Esophagus mucosa (tissue), 1 donor: Measurements from ENCODE around the gene ZMIZ1. TPM values are rescaled to one million over a fixed set of nuclear protein-coding genes. Genes with fewer than 3 reads are reported as not detected.
A peak's percentile ranks its signal among the peaks of the same experiment; 100 is the strongest.

ENCODE experiments used
- ATAC-seq: fragments of 200-7000 bp; cut with Tn5 transposase; one replicate; pipeline ENCODE4 v1.9.1; 2020
- total RNA-seq: library from RNA; stranded (reverse); gene quantifications from one replicate; pipeline ENCODE4 v1.2.4, GENCODE V29; 2023
- donor health status: DM: yes; HTN: yes; CAD: no.

Gene ZMIZ1
- total RNA-seq, 1 donor from 2014 or later: 43.8 TPM

DNA sequence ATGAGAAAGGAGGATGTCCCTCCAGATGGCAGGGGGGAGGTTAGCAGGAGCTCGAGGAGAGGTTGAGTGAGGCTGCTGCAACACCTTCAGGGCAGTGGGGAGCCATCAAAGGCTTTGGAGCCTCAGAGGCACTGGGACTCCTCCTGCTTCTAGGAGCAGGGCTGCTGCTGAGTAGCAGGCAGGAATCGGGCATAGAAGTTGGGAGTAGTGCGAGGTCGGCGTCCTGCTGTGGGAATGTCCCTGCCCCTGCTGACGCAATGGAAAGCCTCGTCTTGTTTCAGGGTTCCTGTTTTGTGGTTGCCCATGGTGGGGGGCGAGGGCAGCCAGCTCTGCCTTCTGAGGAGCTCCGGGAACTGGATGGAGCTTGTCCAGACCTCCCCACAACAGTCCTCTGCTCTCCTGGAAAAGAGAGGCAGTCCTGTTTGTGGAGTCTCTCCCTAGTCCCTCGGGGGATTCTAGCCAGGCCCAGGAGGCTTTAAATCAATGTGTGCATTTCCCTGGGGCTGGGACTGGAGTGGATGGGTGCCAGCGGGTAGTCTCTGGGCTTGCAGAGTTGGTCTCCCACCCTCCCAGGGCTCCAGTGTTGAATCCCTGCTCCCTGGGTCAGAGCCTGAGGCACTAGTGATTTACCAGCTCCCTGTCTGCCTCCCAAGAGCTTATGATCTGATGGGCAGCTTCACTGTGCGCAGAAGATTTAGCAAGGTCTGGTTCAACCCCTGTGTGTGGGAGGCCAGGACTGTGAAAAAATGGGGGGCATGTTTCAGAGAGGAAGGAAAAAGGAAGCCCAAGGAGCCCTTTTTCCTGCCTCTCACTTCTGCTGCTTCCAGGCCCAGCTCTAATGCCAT, 179.8 kb downstream of the ZMIZ1 start:
- ATAC-seq: no peak

DNA sequence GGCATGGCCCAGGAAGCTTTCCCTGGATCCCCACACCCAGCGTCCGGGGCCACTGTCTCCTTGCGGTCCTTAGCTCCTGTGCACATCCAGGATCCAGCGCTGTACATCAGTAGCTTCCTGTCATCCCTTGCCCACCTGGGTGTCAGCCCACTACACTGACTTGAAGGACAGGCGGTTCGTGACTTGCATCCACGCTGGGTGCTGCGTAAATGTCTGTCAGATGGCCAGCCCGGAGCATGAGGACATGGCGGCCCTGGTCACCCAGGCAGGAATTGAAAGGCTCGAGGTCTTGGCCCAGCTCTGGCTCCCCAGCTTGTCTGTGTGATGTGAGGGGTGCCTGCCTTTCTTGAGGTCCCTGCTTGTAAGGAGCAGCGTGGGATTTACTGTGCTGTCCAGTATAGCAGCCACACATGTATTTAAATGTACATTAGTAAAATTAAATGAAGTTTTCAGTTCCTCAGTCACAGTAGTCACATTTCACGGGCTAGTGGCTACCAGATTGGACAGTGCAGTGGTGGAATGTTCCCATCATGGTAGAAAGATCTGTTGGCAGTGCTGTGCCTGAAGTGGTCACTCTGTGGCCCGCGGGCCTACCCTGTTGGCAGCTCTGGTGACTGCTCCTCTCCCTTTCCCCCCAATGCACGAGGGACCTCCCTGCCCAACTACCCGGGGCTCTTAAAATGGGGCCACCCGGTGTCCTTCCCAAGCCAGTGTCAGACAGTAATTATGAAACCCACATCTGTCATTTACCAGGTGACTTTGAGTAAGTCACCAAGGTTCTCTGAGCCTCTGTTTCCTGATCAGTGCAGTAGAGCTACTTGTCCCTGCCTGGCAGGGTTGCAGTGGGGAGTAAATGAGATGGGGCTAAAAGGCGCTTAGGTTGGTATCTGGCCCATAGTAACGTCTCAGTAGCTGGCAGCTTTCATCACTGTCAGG, 180.7 kb downstream of the ZMIZ1 start:
- no peak for ATAC-seq

DNA sequence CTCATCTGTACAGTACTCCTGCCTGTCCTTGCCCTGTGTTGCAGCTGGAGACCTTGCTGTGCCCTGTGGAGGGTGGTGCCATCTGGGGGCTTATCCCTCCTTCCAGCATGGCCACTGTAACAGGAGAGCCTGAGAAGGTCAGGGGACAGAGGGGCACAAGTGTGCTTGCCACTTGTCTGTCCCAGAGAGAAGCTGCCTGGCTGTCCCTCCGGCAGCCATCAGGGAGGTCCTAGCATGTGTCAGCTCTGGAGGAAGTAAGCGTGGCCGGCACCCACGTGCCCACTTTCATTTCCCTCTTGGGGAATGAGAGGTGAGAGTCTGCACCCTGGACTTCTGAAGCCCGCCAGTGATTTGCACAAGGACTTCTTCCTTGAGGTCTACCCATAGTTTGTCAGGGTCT, 181.5 kb downstream of the ZMIZ1 start:
- no peak for ATAC-seq

DNA sequence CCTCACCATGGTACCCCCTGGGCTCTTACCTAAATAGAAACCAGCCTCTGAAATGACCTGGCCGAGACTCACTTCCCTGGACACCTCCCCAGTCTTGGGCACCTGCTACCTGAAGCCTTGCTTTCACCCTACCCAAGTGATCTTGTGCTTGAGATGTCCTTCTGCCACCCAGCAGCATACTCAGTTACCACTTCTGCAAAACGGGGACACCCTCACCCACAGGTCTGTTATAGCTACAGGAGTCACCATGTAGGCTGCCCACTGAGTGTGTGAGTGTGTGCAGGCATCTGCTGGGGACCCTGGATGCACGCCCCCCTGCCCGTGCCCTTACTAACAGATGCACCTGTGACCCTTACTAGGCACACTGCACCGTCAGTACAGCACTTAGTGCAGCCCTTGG, 183.7 kb downstream of the ZMIZ1 start:
- ATAC-seq: no peak

DNA sequence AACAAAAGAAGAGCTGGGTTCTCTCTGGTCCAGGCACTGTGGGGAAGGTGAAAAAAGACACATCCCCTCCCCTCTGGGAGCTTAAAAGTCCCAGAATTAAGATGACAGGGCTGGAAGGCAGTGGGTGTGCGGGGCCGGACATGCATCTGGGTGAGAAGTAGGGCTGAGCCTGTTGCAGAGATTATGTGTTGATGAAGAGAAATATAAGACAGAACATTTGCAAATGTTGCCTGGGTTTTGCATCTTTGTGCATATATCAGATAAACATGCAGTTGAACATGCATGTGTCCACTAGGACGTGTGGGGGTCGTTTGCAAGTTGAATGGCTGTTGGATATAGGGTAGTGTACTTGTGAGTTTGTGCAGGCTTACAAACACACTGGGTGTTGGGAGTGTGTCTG, 184.2 kb downstream of the ZMIZ1 start:
- no peak for ATAC-seq

DNA sequence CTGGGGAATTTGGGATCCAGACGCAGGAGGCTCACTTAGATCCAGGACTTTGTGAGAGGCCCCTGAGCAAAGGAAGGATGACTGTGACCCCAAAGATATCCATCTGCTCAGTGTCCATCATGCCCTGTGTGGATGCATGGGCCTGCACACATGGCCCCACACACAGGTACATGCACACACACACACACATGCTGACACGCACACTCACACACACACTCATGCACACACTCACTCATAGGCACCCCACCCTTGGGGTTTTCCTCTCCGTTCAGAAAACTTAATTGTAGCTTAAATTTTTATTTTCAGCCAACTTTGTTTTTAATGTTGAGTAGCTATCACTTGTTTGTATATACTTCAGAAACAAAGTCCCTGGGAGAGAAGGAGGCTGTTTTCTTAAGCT, 184.9 kb downstream of the ZMIZ1 start:
- no peak for ATAC-seq

DNA sequence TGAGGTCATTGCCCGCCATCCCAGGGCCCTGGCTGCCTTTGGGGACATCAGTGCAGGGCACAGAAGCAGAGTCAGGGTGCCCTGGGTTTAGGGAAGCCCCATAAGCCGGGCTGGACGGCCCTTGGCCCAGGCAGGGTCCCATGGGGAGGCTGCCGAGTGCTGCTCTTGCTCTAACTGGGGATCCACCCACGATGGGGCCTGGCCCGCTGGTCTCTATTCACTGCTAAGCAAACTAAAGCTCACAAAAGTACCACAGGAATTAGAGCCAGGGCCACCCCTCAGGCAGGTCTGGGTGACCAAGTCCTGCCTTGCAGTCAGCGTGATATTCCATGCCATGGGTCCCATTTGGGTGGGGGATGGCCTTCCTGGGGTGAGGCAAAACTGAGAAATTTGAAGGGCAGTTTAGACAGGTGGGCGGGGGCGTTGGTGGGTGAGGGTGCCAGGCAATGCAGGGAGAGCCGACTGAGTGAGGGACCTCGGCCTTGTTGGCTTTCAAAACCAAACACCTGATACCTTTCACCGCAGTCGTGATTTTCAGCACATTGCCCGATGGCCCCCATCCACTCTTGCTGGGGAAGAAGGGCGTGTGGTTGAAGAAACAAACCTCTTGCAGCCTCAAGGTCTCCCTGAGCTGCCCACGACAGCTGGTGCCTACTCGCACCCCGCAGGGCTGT, 185.7 kb downstream of the ZMIZ1 start:
- ATAC-seq: no peak

DNA sequence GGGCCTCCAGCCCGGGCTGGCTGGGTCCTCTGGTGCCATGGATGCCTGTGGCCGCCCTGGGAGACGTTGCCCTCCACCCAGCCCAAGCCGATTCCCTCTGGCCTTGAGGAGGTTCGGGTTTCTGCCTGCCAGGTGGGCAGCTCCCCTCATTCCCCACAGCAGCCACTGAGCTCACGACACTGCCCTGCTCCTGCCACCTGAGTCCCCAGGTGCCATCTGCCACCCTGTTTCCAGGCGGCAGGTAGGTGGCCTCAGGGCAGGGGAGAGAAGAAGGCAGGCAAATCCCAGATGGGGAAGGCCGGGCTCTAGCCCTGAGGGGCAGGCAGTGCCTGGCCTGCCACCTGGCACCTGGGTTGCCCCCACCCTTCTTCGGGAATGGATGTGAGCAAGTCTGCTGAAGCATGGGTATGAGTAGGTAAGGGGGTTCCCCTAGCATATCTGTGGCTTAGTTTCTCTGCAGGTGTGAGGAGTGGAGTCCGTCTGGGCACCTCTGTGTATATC, 186.3 kb downstream of the ZMIZ1 start:
- ATAC-seq: peak; percentile 13

DNA sequence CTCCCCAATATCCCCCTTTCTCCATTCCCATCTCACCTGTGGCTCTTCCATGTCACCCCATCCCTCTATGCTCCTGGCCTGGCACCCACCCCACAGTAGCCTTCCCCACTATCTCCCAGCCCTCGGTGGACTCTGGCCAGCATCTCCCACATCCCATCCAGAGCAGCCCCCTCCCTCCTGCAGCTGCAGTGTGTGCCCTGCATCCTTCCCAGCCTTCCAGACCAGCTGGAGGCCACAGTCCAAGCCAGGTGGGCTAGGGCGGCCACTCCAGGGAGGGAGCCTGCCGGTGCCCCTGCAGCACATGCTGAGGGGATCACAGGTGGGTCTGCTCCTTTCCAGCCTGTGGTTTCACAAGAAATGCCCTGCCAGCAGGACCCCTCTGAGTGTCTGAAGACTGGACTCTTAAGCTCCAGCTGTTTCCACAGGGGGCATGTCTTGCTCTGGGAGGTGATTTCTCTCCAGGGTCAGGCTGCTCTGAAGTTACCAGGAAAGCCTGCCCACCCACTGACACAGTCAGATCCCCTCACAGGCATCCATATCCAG, 187.6 kb downstream of the ZMIZ1 start:
- no peak for ATAC-seq

DNA sequence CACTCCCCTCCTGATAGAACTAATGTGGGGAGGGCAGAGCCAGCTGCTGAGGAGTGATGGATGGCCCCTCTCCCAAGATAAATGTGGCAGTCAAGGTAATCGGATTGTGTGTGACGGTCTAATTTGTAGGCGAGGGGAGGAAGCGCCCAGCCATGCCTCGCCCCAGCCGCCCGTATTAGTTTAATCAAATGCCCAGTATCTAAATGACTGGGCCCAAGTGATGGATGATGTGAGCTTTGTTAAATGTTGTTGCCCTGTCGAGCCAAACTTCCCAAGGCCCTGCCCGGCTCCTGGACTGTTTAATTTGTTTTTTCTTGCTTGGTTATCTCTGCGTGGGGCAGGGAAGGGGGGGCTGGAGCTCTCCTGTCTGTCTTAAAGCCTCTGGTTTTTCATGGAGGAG, 190.1 kb downstream of the ZMIZ1 start:
- ATAC-seq: no peak

DNA sequence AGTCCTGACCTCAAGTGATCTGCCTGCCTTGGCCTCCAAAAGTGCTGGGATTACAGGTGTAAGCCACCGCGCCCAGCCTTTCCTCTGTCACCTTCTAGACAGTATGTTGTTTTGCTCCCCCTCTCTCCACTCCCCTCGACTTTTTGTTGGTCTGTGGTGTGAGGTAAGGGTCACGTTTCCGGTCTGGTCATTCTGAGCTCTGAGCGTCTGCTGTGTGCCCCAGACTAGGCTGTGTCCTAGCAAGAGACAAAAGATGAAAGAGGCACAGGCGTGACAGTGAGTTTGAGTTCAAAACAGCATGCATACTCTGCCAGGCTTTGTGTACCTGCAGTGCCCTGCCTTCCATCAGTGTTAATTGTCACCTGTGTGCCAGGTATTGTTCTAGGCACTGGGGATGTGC, 191.1 kb downstream of the ZMIZ1 start:
- ATAC-seq: no peak

DNA sequence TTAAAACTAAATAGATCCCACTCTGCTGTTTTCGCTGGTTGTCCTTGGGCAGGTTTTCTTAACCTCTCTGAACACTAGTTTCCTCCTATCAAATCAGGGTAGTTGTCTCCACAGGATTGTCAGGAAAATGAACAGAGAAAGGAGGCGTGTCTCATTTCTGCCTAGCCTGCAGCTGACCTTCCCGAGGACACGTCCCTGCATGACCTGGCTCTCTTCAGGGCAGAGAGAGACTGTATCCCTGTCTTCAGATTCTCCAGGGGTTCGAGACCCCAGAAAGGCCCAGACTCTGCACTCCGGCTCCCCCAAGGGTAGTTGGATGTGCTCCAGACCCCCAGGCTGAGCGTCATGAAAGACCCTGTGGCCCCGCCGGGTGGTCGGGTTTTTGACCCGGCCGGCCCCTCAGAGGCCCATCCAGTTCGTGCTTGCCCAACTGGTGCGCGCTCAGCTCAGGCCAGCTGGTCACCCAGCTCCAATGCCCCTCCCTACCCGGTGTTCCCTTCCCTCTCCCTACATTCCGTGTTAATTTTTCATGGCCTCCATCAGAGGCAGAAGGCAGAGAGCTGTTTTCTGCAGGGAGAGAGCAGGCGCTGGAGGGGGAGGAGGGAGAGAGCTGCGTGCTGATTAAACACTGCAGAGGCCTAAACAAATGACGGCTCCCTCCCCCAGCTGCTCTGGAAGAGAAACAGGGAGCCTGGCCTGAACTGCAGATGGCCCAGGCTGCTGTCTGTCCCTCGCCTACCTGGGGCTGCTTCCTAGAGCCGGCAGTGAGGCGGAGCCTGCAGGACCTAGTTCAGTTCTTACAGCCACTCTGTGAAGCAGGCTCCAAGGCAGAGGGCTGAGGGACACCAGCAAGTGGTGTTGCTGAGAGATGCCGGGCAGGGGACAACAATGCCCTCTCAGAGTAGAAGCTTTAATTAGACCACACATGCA, 192.3 kb downstream of the ZMIZ1 start:
- ATAC-seq: no peak

DNA sequence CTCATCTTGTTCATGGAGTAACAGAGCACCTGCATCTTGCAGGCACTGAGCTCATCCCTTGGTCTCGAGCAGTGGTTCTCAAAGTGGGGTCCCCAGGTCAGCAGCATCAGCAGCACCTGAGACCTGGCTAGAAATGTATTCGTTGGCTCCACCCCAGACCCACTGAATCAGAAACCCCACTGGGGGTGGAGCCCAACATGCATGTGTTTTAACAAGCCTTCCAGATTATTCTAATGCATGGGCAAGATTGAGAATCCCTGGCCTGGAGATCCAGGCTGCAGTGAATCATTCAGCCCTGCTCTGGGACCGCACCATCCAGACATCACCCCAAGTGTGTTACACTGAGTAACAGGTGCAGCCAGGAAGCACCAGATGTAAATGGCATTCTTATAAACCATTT, 193.4 kb downstream of the ZMIZ1 start:
- peak; percentile 47 for ATAC-seq

DNA sequence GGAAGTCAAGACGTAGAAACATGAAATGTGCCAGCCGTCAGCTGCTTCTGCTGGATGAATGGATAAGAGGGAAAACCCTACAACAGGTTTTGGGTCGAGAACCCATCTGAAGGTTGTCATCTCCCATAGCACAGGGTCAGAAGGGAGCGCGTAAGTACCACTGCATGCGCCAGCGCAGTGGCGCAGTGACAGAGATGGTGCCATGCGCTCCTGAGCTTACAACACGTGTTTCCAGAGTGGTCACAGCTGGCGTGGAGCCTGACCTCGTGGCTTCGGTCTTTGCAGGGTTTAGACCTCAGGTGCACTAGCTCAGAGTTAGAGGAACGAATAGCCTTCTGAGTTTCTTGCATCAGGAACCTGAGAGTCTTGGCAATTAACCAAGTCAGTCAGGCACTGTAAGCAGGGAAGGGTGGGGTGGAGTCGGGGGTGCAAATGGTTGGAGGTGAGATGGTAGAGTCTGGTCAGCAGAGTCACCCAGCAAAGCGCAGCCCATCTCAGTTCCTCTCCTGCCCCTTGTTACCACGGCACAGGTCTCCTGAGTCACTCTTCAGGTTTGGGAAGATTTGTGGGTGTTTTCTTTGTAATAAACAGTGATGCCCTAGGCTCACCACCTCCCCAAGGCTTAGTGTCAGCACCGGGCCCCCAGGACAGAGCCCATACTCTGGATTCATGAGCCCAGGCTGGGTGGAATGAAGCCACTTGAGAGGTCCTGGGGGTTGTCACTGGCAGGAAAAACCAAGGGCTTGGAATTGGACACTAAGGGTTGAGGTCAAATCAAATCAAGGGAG, 194.4 kb downstream of the ZMIZ1 start:
- peak; percentile 2 for ATAC-seq

DNA sequence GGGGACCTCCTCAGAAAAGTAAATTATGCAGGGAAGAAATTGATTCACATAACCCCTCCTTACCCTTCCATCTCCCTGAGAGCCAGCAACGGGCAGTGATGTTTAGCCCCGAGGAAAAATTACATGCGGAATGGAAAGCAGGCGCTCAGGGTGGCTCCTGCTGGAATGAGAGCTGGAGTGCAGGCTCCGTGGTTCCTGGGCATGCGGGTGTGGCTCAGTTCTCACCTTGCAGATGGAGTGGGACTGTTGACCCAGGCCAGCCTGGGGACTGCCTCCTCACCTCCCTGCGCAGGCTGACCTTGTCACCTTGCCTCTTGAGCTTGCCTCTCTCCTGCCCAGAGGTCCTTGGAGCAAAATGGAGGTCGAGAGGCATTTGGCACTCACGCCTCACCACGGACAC, 195.2 kb downstream of the ZMIZ1 start:
- ATAC-seq: peak; percentile 8

DNA sequence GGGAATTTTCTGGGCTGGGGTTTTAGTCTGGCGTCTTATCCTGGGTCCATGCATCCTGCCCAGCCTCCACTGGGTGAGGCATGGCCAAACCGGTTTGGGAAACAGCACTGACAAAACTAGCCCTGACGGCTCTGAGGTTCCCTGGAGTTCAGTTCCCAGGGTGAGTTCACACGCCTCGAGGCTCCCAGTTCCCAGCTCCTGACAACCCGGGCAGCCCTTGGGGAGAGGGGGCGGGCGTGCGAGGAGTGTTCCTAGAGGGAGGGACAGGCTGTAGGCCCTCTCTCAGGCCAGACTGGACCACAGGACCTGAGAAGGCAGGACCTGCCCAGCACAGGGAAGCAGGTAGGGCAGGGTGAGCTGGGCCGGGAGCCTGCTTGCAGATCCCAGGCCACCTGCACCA, 196.2 kb downstream of the ZMIZ1 start:
- peak; percentile 83 for ATAC-seq

DNA sequence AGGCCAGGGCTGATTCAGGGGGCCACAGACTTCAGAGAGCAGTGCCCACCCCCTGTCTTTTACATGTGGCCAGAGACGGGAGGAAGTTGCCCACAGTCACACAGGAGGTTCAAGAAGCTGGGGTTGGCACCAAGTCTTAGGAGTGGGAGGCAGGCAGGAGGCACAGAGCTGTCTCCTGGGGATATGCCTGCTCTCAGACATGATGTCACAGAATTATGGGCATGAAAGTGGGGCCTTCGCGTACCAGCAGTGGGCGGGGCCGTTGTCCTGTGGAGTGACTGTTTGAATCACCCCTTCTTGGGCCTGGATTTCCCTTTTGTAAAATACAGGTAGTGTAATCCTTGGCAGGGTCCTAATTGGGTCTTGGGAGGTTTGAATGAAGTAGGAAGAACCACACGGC, 197.3 kb downstream of the ZMIZ1 start:
- peak; percentile 28 for ATAC-seq

DNA sequence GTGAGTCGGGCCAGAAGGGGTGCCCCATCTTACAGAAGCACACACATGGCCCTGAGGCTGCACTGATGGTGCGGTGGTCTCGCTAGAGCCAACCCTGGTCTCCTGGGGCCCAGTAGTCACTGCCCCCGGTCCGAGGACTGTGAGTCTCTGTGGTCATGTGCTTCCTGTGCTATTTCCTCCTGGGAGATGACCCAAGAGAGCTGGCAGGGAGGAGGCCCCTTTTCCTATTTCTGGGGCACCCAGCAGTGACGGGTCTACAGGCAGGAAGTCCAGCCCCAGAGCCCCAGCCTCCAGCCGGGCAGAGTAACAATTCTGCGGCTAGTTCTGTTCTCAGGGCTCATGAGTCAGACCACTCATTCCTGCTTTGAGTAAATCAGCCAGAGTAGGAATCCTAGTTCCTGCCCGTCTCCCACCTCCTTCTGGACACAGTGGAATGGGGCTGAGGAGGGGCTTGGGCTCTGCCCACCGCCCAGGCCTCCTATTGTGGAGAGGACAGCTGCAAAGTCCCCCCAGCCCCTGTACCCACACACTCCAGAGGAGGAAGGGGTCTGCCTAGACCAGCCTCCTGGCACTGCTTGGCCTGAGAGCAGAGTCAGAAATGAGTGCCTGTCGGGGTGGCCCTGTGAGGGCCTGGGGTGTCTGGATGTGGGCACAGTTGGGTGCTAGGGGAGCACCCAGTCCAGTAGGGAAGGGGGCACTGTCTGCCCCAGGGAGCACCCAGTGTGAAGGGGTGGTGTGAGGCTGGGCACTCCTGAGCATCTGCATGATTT, 198.0 kb downstream of the ZMIZ1 start:
- peak; percentile 14 for ATAC-seq

DNA sequence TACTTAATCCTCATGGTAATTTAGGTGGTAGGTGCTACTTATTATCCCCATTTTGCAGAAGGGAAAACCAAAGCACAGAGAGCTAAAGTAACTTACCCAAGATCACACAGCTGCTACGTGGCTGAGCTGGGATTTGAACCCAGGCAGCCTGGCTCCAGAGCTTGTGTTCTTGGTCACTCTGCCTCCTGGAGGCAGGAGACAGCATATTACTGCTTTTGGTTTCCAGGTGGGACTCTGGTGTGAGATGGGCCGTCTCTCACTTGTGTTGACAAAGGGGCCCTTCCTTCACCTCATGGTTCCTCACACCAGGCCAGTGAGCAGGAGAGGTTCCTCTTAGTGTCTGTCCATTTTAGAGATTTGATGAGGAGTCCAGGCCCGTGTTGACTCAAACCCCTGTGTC, 198.7 kb downstream of the ZMIZ1 start:
- no peak for ATAC-seq

DNA sequence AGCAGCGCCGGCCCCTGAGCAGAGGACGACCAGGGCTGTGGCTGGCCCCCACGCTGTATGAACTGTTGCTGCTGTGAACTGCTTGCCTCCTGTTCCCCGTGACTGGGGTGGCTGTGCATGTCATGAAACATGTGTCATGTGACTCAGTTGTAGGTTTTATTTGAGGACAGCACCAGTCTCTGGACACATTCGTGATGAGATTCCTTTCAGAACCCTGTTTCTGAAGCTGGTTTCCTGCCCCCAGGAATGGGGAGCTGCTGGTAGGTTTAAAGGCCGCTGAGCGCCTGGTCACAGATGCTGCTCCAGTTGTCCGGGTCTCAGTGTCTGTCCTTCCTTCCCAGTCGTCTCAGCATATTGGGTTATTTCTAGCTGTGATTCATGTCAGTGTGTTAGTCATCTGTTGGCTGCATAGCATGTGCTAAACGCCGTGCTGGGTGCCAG, 199.4 kb downstream of the ZMIZ1 start:
- ATAC-seq: no peak
